Globus pallidus (tissue), 1 donor: Measurements from ENCODE around the gene LAMB2.

Source experiments
- DNase-seq: peaks from one replicate; pipeline ENCODE4 v3.0.0-alpha.2; 2015; ENCODE audit warnings: low spot score

Gene LAMB2

GRCh38 chr3:49132437-49133225, at the start of gene LAMB2:
LAMB2 (minus strand) TSS chr3:49133050; CDS start chr3:49132867, 183 bp downstream.
- DNase-seq: peak; percentile 60

GRCh38 chr3:49181351-49181750, 48.5 kb upstream of the LAMB2 start:
- no peak for DNase-seq

GRCh38 chr3:49180116-49180515, 47.3 kb upstream of the LAMB2 start:
- no peak for DNase-seq

GRCh38 chr3:49177073-49177472, 44.2 kb upstream of the LAMB2 start:
- DNase-seq: no peak

- DNase-seq: no peak
These were observed 42.7 kb upstream of the LAMB2 start for GRCh38 chr3:49175530-49175929.

GRCh38 chr3:49174397-49174985, 41.6 kb upstream of the LAMB2 start:
- DNase-seq: no peak

GRCh38 chr3:49173792-49174170, 40.9 kb upstream of the LAMB2 start:
- no peak for DNase-seq

GRCh38 chr3:49173116-49173791, 40.4 kb upstream of the LAMB2 start:
- DNase-seq: no peak

- DNase-seq: no peak
These were observed 39.7 kb upstream of the LAMB2 start for GRCh38 chr3:49172551-49173041.

- DNase-seq: no peak
These were observed 39.1 kb upstream of the LAMB2 start for GRCh38 chr3:49171775-49172500.

- peak; percentile 37 for DNase-seq
These were observed 38.4 kb upstream of the LAMB2 start, which contains the start of gene KLHDC8B for GRCh38 chr3:49171119-49171774. KLHDC8B (plus strand) TSS chr3:49171598; CDS start chr3:49172770, 1,172 bp downstream.

- no peak for DNase-seq
These were observed 37.9 kb upstream of the LAMB2 start for GRCh38 chr3:49170744-49171118.

- DNase-seq: no peak
These were observed 34.1 kb upstream of the LAMB2 start for GRCh38 chr3:49166752-49167556.

- DNase-seq: peak; percentile 45
These were observed 33.2 kb upstream of the LAMB2 start, which contains the start of gene CCDC71 for GRCh38 chr3:49165771-49166751. CCDC71 (minus strand) TSS chr3:49166331; CDS start chr3:49164208, 2,123 bp downstream.

- no peak for DNase-seq
These were observed 32.3 kb upstream of the LAMB2 start for GRCh38 chr3:49164983-49165720.

GRCh38 chr3:49163609-49164008, 30.8 kb upstream of the LAMB2 start:
- no peak for DNase-seq

GRCh38 chr3:49162751-49163419, 30.0 kb upstream of the LAMB2 start:
- DNase-seq: no peak
